GM23338 (cell line): ENCODE results near the gene DPP10.

Source experiments
- CTCF ChIP-seq, 2 experiments: fragments of 200-600 bp in 1 of 2; sonication (generic) in 1 of 2; conservative IDR thresholded peaks; 2 replicates each; pipeline versions ENCODE4 v1.5.1 to v1.6.1; 2016 to 2017; ENCODE audit warnings: antibody characterized with exemption in 2 of 2, low read depth in 2 of 2, mild to moderate bottlenecking in 2 of 2, moderate library complexity in 1 of 2
- EZH2phosphoT487 ChIP-seq: fragments of 200-600 bp; sonication (generic); IDR thresholded peaks from one replicate; pipeline ENCODE4 v1.8.1; 2018; ENCODE audit warnings: antibody characterized with exemption; ENCODE audit not compliant: unreplicated experiment
- JUNB ChIP-seq: IDR thresholded peaks from one replicate; pipeline ENCODE4 v1.6.1; 2016; ENCODE audit warnings: antibody characterized with exemption; ENCODE audit not compliant: unreplicated experiment
- REST ChIP-seq: IDR thresholded peaks from one replicate; pipeline ENCODE4 v1.6.1; 2018; ENCODE audit warnings: antibody characterized with exemption; ENCODE audit not compliant: unreplicated experiment

GRCh38 chr2:114580691-114581090 lies 138.2 kb downstream of the DPP10 start:
- TF ChIP-seq CTCF (conservative IDR thresholded peaks at IDR 0.05; ENCODE audit: low read depth in 2 of 2) (no peak), REST (no peak), JUNB (no peak), EZH2phosphoT487 (no peak)
